GM12873 (cell line): Measurements from ENCODE around the gene TOMM20.

ENCODE experiments used
- TF ChIP-seq, protein P1 (sequence below): IDR thresholded peaks from 2 replicates; pipeline ENCODE4 v1.5.1; 2012; ENCODE audit warnings: low read depth, mild to moderate bottlenecking, moderate library complexity, low read length, control low read depth; ENCODE audit not compliant: insufficient read depth; ENCODE audit errors: missing control alignments

The TOMM20 gene

DNA sequence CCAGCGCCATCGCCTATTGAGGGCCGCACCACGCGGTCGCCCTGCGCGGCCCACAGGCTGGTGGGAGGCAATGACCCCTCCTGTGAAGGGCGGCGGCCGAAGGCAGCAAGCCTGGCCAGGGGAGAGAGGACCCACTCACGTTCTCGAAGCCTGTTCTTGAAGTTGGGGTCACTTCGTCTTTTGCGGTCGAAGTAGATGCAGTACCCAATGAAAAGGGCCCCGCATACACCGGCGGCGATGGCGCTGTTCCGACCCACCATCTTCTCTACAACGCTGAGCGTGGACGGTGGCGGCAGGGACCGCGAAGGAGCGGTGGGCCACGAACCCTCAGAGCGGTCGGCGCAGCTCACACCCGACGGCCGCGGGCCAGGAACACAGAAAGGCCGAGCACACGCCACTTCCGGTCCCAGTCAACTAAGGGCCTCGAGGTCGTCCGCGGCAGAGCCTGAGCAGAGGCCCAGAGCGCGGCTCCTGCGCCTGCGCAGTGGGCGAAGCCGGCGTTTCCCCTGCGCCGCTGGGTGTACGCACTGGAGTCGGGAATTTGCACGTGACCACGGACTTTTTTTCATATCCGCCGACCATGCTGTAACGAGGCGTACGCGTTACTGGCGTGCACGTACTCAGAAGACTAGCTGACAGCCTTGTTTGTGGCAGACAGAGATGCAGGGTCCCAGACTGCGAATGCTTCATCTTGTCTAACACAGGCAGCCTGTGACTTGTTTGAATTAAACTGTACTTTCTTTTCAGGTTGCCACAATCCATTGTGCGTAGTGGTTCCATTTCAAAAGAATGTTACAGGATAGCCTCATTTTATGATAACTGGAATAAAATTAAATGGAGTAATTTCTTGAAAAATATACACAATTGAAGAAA, at the start of gene TOMM20:
Gene TOMM20 (minus strand): TSS at position 382 of the 873 bp plus-strand sequence. CDS start 122 bp downstream, at position 260.
- TF ChIP-seq, protein P1, sequence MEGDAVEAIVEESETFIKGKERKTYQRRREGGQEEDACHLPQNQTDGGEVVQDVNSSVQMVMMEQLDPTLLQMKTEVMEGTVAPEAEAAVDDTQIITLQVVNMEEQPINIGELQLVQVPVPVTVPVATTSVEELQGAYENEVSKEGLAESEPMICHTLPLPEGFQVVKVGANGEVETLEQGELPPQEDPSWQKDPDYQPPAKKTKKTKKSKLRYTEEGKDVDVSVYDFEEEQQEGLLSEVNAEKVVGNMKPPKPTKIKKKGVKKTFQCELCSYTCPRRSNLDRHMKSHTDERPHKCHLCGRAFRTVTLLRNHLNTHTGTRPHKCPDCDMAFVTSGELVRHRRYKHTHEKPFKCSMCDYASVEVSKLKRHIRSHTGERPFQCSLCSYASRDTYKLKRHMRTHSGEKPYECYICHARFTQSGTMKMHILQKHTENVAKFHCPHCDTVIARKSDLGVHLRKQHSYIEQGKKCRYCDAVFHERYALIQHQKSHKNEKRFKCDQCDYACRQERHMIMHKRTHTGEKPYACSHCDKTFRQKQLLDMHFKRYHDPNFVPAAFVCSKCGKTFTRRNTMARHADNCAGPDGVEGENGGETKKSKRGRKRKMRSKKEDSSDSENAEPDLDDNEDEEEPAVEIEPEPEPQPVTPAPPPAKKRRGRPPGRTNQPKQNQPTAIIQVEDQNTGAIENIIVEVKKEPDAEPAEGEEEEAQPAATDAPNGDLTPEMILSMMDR = peak; percentile 14

- TF ChIP-seq, protein P1 = no peak
Measured at GRCh38 chr1:235176486-235176885, 47.8 kb upstream of the TOMM20 start.

DNA sequence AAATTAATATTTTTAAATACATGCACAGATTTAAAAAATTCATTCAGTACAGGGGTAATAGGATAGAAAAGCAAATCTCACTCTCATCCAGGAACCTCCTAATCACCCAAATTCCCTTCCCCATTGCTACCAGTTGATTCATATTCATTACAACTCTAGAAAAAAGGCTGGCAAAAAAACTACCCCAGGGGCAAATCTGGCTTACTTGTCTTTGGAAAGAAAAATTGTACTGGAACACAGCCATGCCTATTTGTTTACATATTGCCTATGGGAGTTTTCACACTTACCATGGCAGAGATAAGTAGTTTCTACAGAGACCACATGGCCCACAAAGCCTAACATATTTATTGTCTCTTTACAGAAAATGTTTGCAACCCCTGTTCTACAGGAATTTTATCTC, 41.3 kb upstream of the TOMM20 start:
- TF ChIP-seq, protein P1 = no peak

DNA sequence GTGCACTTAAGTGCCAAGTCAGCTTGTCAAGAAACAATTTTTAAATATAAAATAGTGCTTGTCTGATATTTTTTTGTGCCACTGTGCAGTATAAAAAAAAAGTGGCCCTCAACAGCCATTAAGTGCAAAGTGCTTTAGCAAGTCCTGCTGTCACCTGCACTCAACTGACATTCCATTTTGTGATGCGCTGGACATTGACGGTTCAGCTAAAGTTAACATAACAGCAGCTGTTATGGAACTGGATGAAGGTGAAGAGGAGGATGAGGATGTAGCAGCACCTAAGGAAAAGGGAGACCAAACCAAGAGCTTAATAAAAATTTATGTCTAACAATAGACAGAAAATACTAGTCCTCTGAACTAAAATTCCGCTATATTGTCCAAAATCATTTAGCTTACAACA, 39.7 kb upstream of the TOMM20 start:
- TF ChIP-seq, protein P1 = no peak

GRCh38 chr1:235161685-235162327, 33.2 kb upstream of the TOMM20 start:
- TF ChIP-seq, protein P1 = no peak

DNA sequence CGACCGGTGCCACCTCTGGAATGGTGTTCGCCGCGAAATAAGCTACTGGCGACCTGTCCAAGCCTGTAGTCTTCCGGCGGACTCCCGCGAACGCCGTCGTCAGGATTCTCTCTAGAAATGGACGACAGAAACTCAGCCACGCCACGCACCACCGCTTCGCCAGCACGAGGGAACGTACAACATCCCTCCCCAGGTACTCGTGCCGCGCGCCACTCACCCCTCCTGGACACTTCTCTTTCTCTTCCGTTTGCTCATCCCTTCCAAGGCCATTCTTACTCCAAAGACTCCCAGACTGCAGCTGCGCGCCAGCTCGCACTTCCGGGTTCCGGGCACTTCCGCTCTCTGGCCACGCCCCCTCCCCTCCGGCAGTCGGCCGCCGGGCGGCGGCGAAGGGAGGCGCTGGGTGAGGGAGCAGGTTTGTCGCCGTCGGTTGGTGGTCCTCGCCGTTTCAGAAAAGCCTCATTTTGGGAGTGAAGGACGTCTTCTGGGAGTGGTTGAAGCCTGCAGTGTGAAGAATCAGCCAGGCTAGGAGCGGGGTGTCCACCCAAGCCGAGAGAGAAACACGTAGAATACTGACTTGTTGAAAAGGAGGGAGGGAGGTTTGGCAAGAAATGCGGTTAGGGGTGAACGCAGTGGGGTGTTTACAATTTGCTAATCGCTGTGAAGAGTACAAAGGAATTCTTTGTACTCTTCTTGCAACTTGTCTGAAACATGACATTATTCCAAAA, 32.5 kb upstream of the TOMM20 start, which contains the start of gene RBM34:
Gene RBM34 (minus strand): TSS at position 294 of the 728 bp plus-strand sequence. CDS start 24 bp downstream, at position 270.
- TF ChIP-seq, protein P1 = peak; percentile 33

GRCh38 chr1:235160383-235160956, 31.8 kb upstream of the TOMM20 start:
- TF ChIP-seq, protein P1 = no peak
